SK-N-SH (cell line): ENCODE data around the gene TFAP2A. TPM values are rescaled to one million over a fixed set of nuclear protein-coding genes. Genes with fewer than 3 reads are reported as not detected.

Experiments
- CTCF ChIA-PET: fragments of 300-600, 350-600 bp; formaldehyde crosslinking; extraction: SDS; loops from one replicate; lab custom pipeline; 2021; lab: Yijun Ruan, JAX
- POLR2A ChIA-PET: fragments of 350-600 bp; sonication (Branson Sonifier 250); formaldehyde crosslinking; extraction: SDS; loops from one replicate; lab custom pipeline; 2020; ENCODE audit warnings: antibody characterized with exemption, inconsistent platforms; lab: Yijun Ruan, JAX
- DNase-seq: peaks from one replicate; pipeline ENCODE4 v3.0.0; 2012
- H2AFZ ChIP-seq: fragments of 200-600 bp; sonication (generic); 2 replicates; pipeline ENCODE4 v1.8.1; 2016; ENCODE audit warnings: antibody characterized with exemption, mild to moderate bottlenecking, low read depth
- H3F3A ChIP-seq: fragments of 200-600 bp; sonication (generic); replicated peaks from 2 replicates; pipeline ENCODE3; 2016; ENCODE audit warnings: antibody characterized with exemption, mild to moderate bottlenecking; ENCODE audit not compliant: insufficient read depth
- H3K27ac ChIP-seq, 2 experiments: fragments of 200-500 bp in 1 of 2; fragments of 200-600 bp in 1 of 2; sonication (Bioruptor generic) in 1 of 2; sonication (generic), shearing (Covaris generic) in 1 of 2; 2 replicates each; pipeline versions ENCODE4 v1.5.1 to v1.6.1; 2014 to 2016; ENCODE audit warnings: low read depth in 2 of 2, inconsistent platforms in 1 of 2, low read length in 1 of 2, mild to moderate bottlenecking in 1 of 2, mixed read lengths in 1 of 2
- H3K27me3 ChIP-seq: fragments of 200-600 bp; sonication (generic), shearing (Covaris generic); 2 replicates; pipeline ENCODE4 v1.6.1; 2016; ENCODE audit warnings: mixed run types; ENCODE audit not compliant: insufficient read depth
- H3K36me3 ChIP-seq, 2 experiments: fragments of 200-500 bp in 1 of 2; fragments of 200-600 bp in 1 of 2; sonication (Bioruptor generic) in 1 of 2; sonication (generic) in 1 of 2; replicated peaks in 1 of 2; 2 replicates each; pipeline versions ENCODE3 to v1.5.1; 2014 to 2016; ENCODE audit warnings: low read length in 1 of 2, mild to moderate bottlenecking in 1 of 2; ENCODE audit not compliant: insufficient read depth in 2 of 2, control insufficient read depth in 1 of 2
- H3K4me1 ChIP-seq, 2 experiments: fragments of 200-500 bp in 1 of 2; fragments of 200-600 bp in 1 of 2; sonication (Bioruptor generic) in 1 of 2; sonication (generic), shearing (Covaris generic) in 1 of 2; 2 replicates each; pipeline versions ENCODE4 v1.5.1 to v1.6.1; 2014 to 2016; ENCODE audit warnings: low read depth in 1 of 2, low read length in 1 of 2, mixed run types in 1 of 2; ENCODE audit not compliant: insufficient read depth in 2 of 2, control insufficient read depth in 1 of 2
- H3K4me2 ChIP-seq: fragments of 200-600 bp; sonication (generic), shearing (Covaris generic); 2 replicates; pipeline ENCODE4 v1.6.1; 2017; ENCODE audit warnings: mixed run types
- H3K4me3 ChIP-seq, 2 experiments: fragments of 200-500 bp in 1 of 2; fragments of 200-600 bp in 1 of 2; sonication (Bioruptor generic) in 1 of 2; sonication (generic), shearing (Covaris generic) in 1 of 2; 2 replicates each; pipeline versions ENCODE4 v1.5.1 to v1.8.1; 2014 to 2016; ENCODE audit warnings: low read depth in 2 of 2, inconsistent platforms in 1 of 2, low read length in 1 of 2, mild to moderate bottlenecking in 1 of 2, mixed read lengths in 1 of 2, moderate library complexity in 1 of 2
- H3K79me2 ChIP-seq: fragments of 200-600 bp; sonication (generic); 2 replicates; pipeline ENCODE4 v1.8.1; 2017; ENCODE audit warnings: mild to moderate bottlenecking; ENCODE audit not compliant: insufficient read depth
- H3K9ac ChIP-seq: fragments of 200-600 bp; sonication (generic); 2 replicates; pipeline ENCODE4 v1.6.1; 2017; ENCODE audit warnings: mixed run types
- H3K9me2 ChIP-seq: fragments of 200-600 bp; sonication (generic); 2 replicates; pipeline ENCODE4 v1.6.1; 2017; ENCODE audit warnings: mixed run types
- H3K9me3 ChIP-seq: fragments of 200-600 bp; sonication (generic); 2 replicates; pipeline ENCODE4 v1.6.1; 2017; ENCODE audit warnings: mixed run types, mild to moderate bottlenecking, moderate library complexity
- H4K20me1 ChIP-seq: fragments of 200-600 bp; sonication (generic); 2 replicates; pipeline ENCODE4 v1.6.1; 2017; ENCODE audit warnings: mild to moderate bottlenecking, mixed run types; ENCODE audit not compliant: insufficient read depth
- CHD2 ChIP-seq: fragments of 150-350 bp; IDR thresholded peaks from 2 replicates; pipeline ENCODE4 v1.6.1; 2018; ENCODE audit warnings: low read length; ENCODE audit not compliant: partially characterized antibody
- ELF1 ChIP-seq: IDR thresholded peaks from 2 replicates; pipeline ENCODE4 v1.4.0; 2012
- EZH2phosphoT487 ChIP-seq: fragments of 200-600 bp; sonication (generic); IDR thresholded peaks from 2 replicates; pipeline ENCODE4 v1.6.1; 2017; ENCODE audit warnings: low read depth, mixed run types, mild to moderate bottlenecking, antibody characterized with exemption, moderate library complexity, borderline replicate concordance
- FOXJ3 ChIP-seq: sonication (generic); formaldehyde crosslinking; IDR thresholded peaks from 2 replicates; pipeline ENCODE4 v1.5.1; 2020; ENCODE audit warnings: mild to moderate bottlenecking, missing genetic modification reagents
- GABPA ChIP-seq: IDR thresholded peaks from 2 replicates; pipeline ENCODE4 v1.4.0; 2012; ENCODE audit warnings: low read depth, mild to moderate bottlenecking
- MEF2A ChIP-seq: IDR thresholded peaks from 2 replicates; pipeline ENCODE4 v1.4.0; 2012; ENCODE audit warnings: low read depth, borderline replicate concordance
- MXI1 ChIP-seq: IDR thresholded peaks from 2 replicates; pipeline ENCODE4 v1.6.1; 2012; ENCODE audit warnings: mild to moderate bottlenecking, low read depth, low read length, improper control_type of control experiment
- RAD21 ChIP-seq: IDR thresholded peaks from 2 replicates; pipeline ENCODE4 v1.6.1; 2012; ENCODE audit warnings: mild to moderate bottlenecking, low read length
- TCF12 ChIP-seq: IDR thresholded peaks from 2 replicates; pipeline ENCODE4 v1.4.0; 2012
- TEAD4 ChIP-seq: IDR thresholded peaks from 2 replicates; pipeline ENCODE4 v1.4.0; 2012; ENCODE audit warnings: mild to moderate bottlenecking, borderline replicate concordance; ENCODE audit not compliant: insufficient read depth
- whole genome bisulfite sequencing: methylation state at CpG from one replicate; pipeline ENCODE4 v1.1.6; 2017; ENCODE audit warnings: low lambda C conversion rate; 5-methylcytosine and 5-hydroxymethylcytosine counted together
- polyA plus RNA-seq, 3 experiments: library from polyadenylated mRNA; depleted of rRNA; stranded (reverse); fragments of >200 nt; gene quantifications; 2 replicates each; pipeline ENCODE4 v1.2.3, GENCODE V29; 2012
- TF ChIP-seq, protein P1 (sequence below): IDR thresholded peaks from 2 replicates; pipeline ENCODE4 v1.4.0; 2012; ENCODE audit warnings: low read depth, borderline replicate concordance
- TF ChIP-seq, protein P2 (sequence below): fragments of 150-350 bp; IDR thresholded peaks from 2 replicates; pipeline ENCODE4 v1.6.1; 2016; ENCODE audit warnings: mild to moderate bottlenecking, low read depth, low read length
- TF ChIP-seq, protein P3 (sequence below): IDR thresholded peaks from 2 replicates; pipeline ENCODE4 v1.4.0; 2012; ENCODE audit warnings: low read depth
- TF ChIP-seq, protein P4 (sequence below): IDR thresholded peaks from 2 replicates; pipeline ENCODE4; 2012
- TF ChIP-seq, protein P5 (sequence below): fragments of 150-350 bp; IDR thresholded peaks from 2 replicates; pipeline ENCODE4 v1.6.1; 2017; ENCODE audit warnings: antibody characterized with exemption, low read length, low read depth, borderline replicate concordance

TFAP2A gene
- polyA plus RNA-seq, 1 of the 3 experiments (the other 2 are of a cell fraction): 0.07 TPM

DNA sequence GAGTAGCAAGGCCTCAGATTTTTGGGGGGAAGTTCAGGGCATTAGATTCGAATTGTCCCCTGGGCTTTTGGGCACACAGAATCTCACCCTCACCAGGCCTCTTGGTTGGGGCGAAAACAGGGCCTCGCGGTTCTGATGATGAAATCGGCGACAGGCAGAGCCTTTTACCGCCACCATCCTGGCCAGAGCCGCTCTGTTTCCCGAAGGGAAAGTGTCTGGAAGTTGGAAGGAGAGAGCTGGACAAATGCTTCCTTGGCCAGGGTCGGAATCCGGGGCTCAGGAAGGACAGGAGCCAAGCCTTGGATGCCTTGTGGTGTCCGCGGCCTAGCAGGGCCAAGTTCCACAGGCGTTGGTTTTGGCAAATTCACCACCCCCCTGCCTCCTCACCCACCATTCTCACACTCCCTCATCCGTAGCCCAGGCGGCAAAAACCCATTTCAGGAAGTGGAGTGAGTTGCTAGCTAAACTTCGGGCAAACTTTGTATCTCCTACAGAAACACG, 3.5 kb upstream of the TFAP2A start (continued):
- TF ChIP-seq, protein P1, sequence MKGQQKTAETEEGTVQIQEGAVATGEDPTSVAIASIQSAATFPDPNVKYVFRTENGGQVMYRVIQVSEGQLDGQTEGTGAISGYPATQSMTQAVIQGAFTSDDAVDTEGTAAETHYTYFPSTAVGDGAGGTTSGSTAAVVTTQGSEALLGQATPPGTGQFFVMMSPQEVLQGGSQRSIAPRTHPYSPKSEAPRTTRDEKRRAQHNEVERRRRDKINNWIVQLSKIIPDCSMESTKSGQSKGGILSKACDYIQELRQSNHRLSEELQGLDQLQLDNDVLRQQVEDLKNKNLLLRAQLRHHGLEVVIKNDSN: no peak

DNA sequence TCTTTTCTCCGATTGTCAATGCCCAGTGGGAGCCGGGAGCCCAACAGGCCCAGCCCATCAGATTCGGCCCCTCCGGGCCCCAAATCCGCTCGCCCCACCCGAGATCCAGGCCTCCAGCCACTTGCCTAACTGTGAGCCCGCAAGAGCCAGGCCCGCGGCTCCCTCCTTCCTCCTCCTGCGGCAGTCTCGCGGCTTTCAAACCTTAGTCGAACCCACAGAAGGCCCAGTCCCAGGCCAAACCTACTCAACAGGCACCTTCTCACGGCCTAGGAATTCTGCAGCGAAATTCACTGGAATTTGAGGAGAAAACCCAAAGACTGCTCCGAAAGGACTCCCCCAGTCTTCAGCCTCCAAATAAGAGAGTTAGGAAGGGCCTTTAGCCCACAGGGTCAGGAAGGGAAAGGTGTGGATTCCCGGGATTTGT, 2.8 kb upstream of the TFAP2A start:
- Histone ChIP-seq H4K20me1 (no peaks in the 10 kb centered on the region; the same call in 1 of the 2 replicates), H3K27ac (no peak overlapping the region), H3K27me3 (peaks cover 99% of the 10 kb centered on the region), H3K4me2 (no peak overlapping the region), H3K9me2 (no peaks in the 10 kb centered on the region), H3K79me2 (no peaks in the 10 kb centered on the region), H3K9me3 (no peaks in the 10 kb centered on the region), H3K9ac (no peak overlapping the region), H2AFZ (no peak overlapping the region), H3K4me3 (no peak overlapping the region), H3K4me1 (no peaks in the 10 kb centered on the region; a peak in 2 of 4 replicates), H3F3A (no peaks in the 10 kb centered on the region), H3K36me3 (no peaks in the 10 kb centered on the region)
- TF ChIP-seq ELF1 (no peak), TCF12 (no peak), CHD2 (no peak), GABPA (no peak), EZH2phosphoT487 (no peak), TEAD4 (no peak), MXI1 (no peak), FOXJ3 (CRISPR knock-in tag) (no peak), MEF2A (no peak), RAD21 (no peak)
- TF ChIP-seq, protein P2, sequence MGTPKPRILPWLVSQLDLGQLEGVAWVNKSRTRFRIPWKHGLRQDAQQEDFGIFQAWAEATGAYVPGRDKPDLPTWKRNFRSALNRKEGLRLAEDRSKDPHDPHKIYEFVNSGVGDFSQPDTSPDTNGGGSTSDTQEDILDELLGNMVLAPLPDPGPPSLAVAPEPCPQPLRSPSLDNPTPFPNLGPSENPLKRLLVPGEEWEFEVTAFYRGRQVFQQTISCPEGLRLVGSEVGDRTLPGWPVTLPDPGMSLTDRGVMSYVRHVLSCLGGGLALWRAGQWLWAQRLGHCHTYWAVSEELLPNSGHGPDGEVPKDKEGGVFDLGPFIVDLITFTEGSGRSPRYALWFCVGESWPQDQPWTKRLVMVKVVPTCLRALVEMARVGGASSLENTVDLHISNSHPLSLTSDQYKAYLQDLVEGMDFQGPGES: no peak
- TF ChIP-seq, protein P3, sequence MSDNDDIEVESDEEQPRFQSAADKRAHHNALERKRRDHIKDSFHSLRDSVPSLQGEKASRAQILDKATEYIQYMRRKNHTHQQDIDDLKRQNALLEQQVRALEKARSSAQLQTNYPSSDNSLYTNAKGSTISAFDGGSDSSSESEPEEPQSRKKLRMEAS: no peak
- TF ChIP-seq, protein P4, sequence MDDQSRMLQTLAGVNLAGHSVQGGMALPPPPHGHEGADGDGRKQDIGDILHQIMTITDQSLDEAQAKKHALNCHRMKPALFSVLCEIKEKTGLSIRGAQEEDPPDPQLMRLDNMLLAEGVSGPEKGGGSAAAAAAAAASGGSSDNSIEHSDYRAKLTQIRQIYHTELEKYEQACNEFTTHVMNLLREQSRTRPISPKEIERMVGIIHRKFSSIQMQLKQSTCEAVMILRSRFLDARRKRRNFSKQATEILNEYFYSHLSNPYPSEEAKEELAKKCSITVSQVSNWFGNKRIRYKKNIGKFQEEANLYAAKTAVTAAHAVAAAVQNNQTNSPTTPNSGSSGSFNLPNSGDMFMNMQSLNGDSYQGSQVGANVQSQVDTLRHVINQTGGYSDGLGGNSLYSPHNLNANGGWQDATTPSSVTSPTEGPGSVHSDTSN: no peak
- TF ChIP-seq, protein P5, sequence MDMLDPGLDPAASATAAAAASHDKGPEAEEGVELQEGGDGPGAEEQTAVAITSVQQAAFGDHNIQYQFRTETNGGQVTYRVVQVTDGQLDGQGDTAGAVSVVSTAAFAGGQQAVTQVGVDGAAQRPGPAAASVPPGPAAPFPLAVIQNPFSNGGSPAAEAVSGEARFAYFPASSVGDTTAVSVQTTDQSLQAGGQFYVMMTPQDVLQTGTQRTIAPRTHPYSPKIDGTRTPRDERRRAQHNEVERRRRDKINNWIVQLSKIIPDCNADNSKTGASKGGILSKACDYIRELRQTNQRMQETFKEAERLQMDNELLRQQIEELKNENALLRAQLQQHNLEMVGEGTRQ: no peak
- 62% methylated on average over 15 of the region's 18 CpGs for WGBS
- POLR2A ChIA-PET: no interaction called here
- CTCF ChIA-PET: no interaction called here
- no peak for DNase-seq
